ENCODE results near the gene IRF5.

The IRF5 gene

GRCh38 chr7:128913870-128914565 lies 23.7 kb upstream of the IRF5 start:
- no peaks in the 10 kb centered on the region for H3K27me3 ChIP-seq (ENCODE audit: insufficient read depth, insufficient read length)
- no peaks in the 10 kb centered on the region for H3K36me3 ChIP-seq (ENCODE audit: insufficient read depth, insufficient read length, low read length)
- TF ChIP-seq SUZ12 (IDR thresholded peaks at IDR 0.05; ENCODE audit: extremely low read depth, insufficient read depth, insufficient read length) (no peak), ZNF274 (IDR thresholded peaks at IDR 0.05; ENCODE audit: low read depth, low read length) (no peak), YY1 (IDR thresholded peaks at IDR 0.05; ENCODE audit: insufficient read depth, insufficient read length) (no peak)
- no peak overlapping the region for H3K4me3 ChIP-seq (ENCODE audit: insufficient read length, low read depth)
- H3K9ac ChIP-seq (ENCODE audit: insufficient read length, low read depth): no peak overlapping the region
- no peak for DNase-seq (ENCODE audit: low read depth, low spot score)
- peaks cover 8% of the 10 kb centered on the region for H3K4me1 ChIP-seq (ENCODE audit: insufficient read depth, insufficient read length)
- no peaks in the 10 kb centered on the region for H3K9me3 ChIP-seq (ENCODE audit: insufficient read depth, low read length)

- Histone ChIP-seq H3K9ac (ENCODE audit: insufficient read length, low read depth) (no peak overlapping the region), H3K27me3 (ENCODE audit: insufficient read depth, insufficient read length) (no peaks in the 10 kb centered on the region)
- DNase-seq (ENCODE audit: low read depth, low spot score): no peak
Observed at GRCh38 chr7:128914566-128915151, 23.1 kb upstream of the IRF5 start.

GRCh38 chr7:128915271-128915819 lies 22.4 kb upstream of the IRF5 start:
- Histone ChIP-seq H3K4me1 (ENCODE audit: insufficient read depth, insufficient read length) (peaks cover 8% of the 10 kb centered on the region), H3K9me3 (ENCODE audit: insufficient read depth, low read length) (no peaks in the 10 kb centered on the region), H3K36me3 (ENCODE audit: insufficient read depth, insufficient read length, low read length) (no peaks in the 10 kb centered on the region), H3K27me3 (ENCODE audit: insufficient read depth, insufficient read length) (no peaks in the 10 kb centered on the region), H3K9ac (ENCODE audit: insufficient read length, low read depth) (no peak overlapping the region), H3K4me3 (ENCODE audit: insufficient read length, low read depth) (no peak overlapping the region)
- no peak for TF ChIP-seq SUZ12 (IDR thresholded peaks at IDR 0.05; ENCODE audit: extremely low read depth, insufficient read depth, insufficient read length)
- no peak for TF ChIP-seq ZNF274 (IDR thresholded peaks at IDR 0.05; ENCODE audit: low read depth, low read length)
- no peak for TF ChIP-seq YY1 (IDR thresholded peaks at IDR 0.05; ENCODE audit: insufficient read depth, insufficient read length)
- no peak for DNase-seq (ENCODE audit: low read depth, low spot score)

More at GRCh38 chr7:128914566-128915151, 23.1 kb upstream of the IRF5 start:
- no peaks in the 10 kb centered on the region for H3K36me3 ChIP-seq (ENCODE audit: insufficient read depth, insufficient read length, low read length)
- no peaks in the 10 kb centered on the region for H3K9me3 ChIP-seq (ENCODE audit: insufficient read depth, low read length)
- TF ChIP-seq SUZ12 (IDR thresholded peaks at IDR 0.05; ENCODE audit: extremely low read depth, insufficient read depth, insufficient read length): no peak
- no peak for TF ChIP-seq ZNF274 (IDR thresholded peaks at IDR 0.05; ENCODE audit: low read depth, low read length)
- TF ChIP-seq YY1 (IDR thresholded peaks at IDR 0.05; ENCODE audit: insufficient read depth, insufficient read length): no peak
- peaks cover 8% of the 10 kb centered on the region for H3K4me1 ChIP-seq (ENCODE audit: insufficient read depth, insufficient read length)
- no peak overlapping the region for H3K4me3 ChIP-seq (ENCODE audit: insufficient read length, low read depth)

DNA sequence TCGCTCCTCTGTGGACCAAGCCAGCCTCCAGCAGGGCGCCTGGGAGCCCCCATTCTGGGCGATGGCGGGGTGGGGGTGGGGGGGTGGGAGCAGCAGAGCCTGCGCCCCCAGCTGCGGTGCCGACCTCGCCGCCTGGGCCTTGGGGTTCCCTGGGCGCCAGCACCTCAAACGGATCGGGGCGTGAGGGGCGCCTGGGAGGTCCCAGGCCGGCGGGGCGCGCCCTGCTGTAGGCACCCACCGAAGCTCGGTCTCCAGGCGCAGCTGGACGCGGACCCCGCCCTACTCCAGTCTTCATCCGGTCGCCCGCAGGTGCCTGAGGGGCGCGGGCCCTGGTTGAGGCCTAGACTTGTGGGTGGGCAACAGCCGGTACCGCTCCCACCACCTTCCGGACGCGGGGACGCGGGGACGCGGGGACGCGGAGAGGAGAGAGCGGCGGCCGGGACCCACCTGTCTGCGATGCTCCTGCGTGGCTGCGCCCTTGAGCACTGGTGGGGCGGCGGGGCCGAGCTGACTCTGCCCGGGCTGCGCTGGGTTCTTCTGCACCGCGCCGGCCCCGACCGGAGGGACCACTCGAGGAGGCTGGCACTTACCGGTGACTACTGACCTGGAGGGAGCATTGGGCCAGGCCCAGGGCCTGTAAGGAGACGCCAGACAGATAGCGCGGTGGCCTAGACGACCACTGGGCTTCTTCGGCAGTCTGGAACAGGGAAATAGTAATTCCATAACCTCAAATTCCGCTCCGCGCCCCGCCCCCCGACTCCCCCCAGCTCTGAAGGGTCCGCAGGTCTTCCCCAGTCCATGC lies 21.7 kb upstream of the IRF5 start:
- H3K9ac ChIP-seq (ENCODE audit: insufficient read length, low read depth): no peak overlapping the region
- no peaks in the 10 kb centered on the region for H3K9me3 ChIP-seq (ENCODE audit: insufficient read depth, low read length)
- no peak overlapping the region for H3K4me3 ChIP-seq (ENCODE audit: insufficient read length, low read depth)
- no peak for TF ChIP-seq YY1 (IDR thresholded peaks at IDR 0.05; ENCODE audit: insufficient read depth, insufficient read length)
- no peak for TF ChIP-seq ZNF274 (IDR thresholded peaks at IDR 0.05; ENCODE audit: low read depth, low read length)
- TF ChIP-seq SUZ12 (IDR thresholded peaks at IDR 0.05; ENCODE audit: extremely low read depth, insufficient read depth, insufficient read length): no peak
- no peaks in the 10 kb centered on the region for H3K36me3 ChIP-seq (ENCODE audit: insufficient read depth, insufficient read length, low read length)
- peaks cover 8% of the 10 kb centered on the region for H3K4me1 ChIP-seq (ENCODE audit: insufficient read depth, insufficient read length)
- no peak for DNase-seq (ENCODE audit: low read depth, low spot score)
- no peaks in the 10 kb centered on the region for H3K27me3 ChIP-seq (ENCODE audit: insufficient read depth, insufficient read length)

DNA sequence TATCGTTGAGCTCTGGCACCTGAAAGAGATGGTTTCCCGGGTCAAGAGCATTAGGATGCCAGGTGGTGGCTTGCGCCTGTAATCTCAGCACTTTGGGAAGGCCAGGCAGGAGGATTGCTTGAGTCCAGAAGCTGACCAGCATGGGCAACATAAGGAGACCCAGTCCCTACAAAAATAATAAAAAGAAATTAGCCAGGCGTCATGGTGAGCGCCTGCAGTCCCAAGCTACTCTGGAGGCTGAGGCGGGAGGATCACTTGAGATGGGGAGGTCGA lies 21.1 kb upstream of the IRF5 start:
- H3K9ac ChIP-seq (ENCODE audit: insufficient read length, low read depth): no peak overlapping the region
- H3K4me3 ChIP-seq (ENCODE audit: insufficient read length, low read depth): no peak overlapping the region
- no peak for DNase-seq (ENCODE audit: low read depth, low spot score)
- no peaks in the 10 kb centered on the region for H3K27me3 ChIP-seq (ENCODE audit: insufficient read depth, insufficient read length)
- peaks cover 7% of the 10 kb centered on the region for H3K4me1 ChIP-seq (ENCODE audit: insufficient read depth, insufficient read length)
- no peaks in the 10 kb centered on the region for H3K36me3 ChIP-seq (ENCODE audit: insufficient read depth, insufficient read length, low read length)
- TF ChIP-seq SUZ12 (IDR thresholded peaks at IDR 0.05; ENCODE audit: extremely low read depth, insufficient read depth, insufficient read length): no peak
- no peak for TF ChIP-seq YY1 (IDR thresholded peaks at IDR 0.05; ENCODE audit: insufficient read depth, insufficient read length)
- no peak for TF ChIP-seq ZNF274 (IDR thresholded peaks at IDR 0.05; ENCODE audit: low read depth, low read length)
- no peaks in the 10 kb centered on the region for H3K9me3 ChIP-seq (ENCODE audit: insufficient read depth, low read length)

- peaks cover 4% of the 10 kb centered on the region for H3K4me1 ChIP-seq (ENCODE audit: insufficient read depth, insufficient read length)
- no peaks in the 10 kb centered on the region for H3K9me3 ChIP-seq (ENCODE audit: insufficient read depth, low read length)
- DNase-seq (ENCODE audit: low read depth, low spot score): no peak
- H3K36me3 ChIP-seq (ENCODE audit: insufficient read depth, insufficient read length, low read length): no peaks in the 10 kb centered on the region
- H3K9ac ChIP-seq (ENCODE audit: insufficient read length, low read depth): no peak overlapping the region
- no peak overlapping the region for H3K4me3 ChIP-seq (ENCODE audit: insufficient read length, low read depth)
- no peaks in the 10 kb centered on the region for H3K27me3 ChIP-seq (ENCODE audit: insufficient read depth, insufficient read length)
- TF ChIP-seq ZNF274 (IDR thresholded peaks at IDR 0.05; ENCODE audit: low read depth, low read length) (no peak), YY1 (IDR thresholded peaks at IDR 0.05; ENCODE audit: insufficient read depth, insufficient read length) (no peak), SUZ12 (IDR thresholded peaks at IDR 0.05; ENCODE audit: extremely low read depth, insufficient read depth, insufficient read length) (no peak)
Observed at GRCh38 chr7:128917122-128917521, 20.6 kb upstream of the IRF5 start.

Data from NT2/D1 (cell line).